Activated T-helper 9 cell treated with anti-CD3 and anti-CD28 coated beads, Interleukin-2, amount 50 U/mL, for 16 hours (primary cell): ENCODE measurements around the gene MED13L.

Experiments
- DNase-seq: peaks from one replicate; pipeline ENCODE4 v3.0.0-alpha.2; 2020; ENCODE audit warnings: low read depth

Gene MED13L

DNA sequence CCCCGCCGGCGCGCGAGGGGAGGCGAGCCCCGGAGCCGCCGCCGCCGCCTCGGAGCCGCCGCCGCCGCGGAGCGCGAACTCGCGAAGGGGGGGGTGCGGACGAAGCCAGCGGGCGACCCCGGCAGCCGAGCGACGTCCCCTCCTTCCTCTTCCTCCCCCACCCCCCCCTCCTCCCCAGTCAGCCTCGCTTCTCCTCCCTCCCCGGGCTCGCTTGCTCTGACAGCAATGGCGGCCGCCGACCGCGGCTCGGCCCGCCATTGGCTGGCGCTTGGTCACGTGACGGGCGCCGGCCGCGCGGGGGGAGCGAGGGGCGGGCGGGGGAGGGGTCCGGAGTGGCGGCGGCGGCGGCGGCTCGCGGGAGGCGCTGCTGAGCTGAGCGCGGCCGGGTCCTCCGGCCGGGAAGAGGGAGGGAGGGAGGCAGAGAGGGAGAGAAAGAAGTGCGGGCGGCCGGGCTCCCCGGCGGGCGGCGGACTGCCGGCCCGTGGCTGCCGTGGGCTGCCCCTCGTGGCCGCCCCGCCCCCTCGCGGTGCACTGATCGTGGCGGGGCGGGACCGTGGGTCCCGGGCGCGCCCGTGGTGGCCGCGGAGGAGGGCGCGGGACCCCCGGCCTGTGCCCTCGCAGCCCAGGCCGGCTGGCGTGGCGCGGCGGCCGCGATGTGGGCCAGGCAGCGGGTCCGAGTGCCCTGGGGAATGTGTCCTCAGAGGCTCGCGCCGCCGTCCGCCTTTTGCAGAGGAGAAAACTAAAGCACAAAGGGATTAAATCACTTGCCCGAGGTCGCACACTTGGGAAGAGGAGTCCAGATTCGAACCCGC is at the start of gene MED13L:
Gene MED13L (minus strand): TSS at position 227 of the 812 bp plus-strand sequence. CDS start 562 bp downstream, outside the sequence.
- peak; percentile 83 for DNase-seq

DNA sequence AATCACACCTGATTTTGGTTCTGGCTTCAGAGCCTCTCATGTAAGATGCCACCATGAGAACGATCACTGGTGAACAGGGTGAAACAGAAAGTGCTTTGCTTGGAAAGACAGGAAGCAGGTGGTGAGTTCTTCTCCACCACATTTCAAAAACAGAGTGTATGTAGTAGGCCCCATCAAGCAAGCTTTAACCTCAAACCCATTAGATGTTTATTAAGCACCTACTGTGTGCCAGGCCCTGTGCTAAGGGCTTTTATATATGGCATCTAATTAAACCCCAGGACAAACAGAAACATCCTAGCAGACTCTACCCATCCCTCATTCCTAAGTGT is 47.8 kb upstream of the MED13L start:
- no peak for DNase-seq

DNA sequence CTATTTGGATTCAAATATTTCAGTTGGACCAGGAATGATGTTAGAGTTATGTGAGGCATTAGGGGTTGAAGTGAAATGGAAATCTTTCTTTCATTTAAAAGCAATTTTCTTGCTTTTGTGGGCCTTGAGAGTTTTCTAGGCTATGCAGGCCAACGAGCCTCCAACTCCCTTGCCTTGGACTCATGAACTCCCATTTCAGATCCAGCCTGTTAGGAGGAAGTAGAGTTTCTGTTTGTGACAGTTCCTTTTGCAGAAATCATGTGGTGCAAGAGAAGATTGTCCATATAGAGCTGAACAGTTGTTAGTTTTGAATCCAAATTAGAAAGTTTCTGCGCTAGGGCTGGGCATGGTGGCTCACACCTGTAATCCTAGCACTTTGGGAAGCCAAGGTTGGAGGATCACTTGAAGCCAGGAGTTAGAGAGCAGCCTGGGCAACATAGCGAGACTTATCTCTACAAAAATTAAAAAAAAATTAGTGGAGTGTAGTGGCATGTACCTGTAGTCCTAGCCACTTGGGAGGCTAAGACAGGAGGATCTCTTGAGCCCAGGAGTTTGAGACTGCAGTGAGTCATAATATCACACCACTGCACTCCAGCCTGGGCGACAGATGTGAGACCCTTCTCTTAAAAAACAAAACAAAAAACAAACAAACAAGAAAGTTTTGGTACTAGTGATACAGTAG is 47.3 kb upstream of the MED13L start:
- no peak for DNase-seq

DNA sequence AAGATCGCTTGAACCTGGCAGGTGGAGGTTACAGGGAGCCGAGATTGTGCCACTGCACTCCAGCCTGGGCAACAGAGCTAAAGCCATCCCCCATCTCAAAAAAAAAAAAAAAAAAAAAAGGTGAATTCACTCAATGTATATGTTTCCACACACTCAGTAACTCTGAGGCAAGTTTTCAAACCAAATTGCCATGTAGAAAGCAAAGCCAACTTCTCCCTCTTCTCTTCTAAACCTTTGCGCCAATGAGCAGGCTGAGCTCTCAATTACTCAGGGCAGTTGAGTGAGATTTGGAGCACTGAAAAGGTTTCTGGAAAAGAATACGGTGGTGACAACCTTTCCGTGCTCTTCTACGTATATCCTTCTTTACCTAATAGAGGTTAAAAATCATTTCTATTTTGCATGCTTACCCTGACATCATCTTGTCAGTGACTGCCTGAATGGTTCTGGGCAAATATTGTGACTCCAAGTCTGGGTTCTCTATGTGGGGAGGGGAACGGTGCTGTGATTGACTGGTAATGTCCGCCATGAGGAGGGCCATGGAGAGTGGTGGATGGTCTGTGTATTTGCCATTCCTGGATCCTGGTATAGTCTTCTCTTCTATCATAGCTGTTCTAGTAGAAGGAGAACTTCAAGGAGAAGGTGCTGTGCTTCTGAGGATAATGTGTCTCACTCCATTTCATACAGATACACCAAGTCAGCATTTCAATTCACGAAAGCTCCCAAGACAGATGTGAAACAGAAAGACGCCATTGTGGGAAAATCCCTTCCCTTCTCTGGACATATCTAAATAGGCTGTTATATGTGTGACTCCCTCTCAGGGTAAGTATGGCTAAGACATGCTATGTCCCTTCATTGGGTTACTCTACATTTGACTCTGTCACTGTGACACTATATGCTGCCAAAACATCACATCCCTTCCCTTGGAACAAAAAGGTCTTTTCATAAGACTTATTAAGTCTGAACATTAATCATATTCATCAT is 46.2 kb upstream of the MED13L start:
- no peak for DNase-seq

DNA sequence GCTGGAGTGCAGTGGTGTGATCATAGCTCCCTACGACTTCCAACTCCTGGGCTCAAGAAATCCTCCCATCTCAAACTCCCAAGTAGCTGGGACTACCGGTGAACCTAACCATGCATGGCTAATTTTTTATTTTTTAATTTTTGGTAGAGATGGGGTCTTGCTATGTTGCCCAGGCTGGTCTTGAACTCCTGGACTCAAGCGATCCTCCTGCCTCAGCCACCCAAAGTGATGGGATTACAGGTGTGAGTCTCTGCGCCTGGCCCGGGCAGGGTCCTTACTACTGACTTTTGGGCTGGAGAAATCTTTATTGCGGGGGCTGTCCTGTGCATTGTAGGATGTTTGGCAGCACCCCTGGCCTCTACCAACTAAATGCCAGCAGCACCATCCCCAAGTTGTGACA is 44.4 kb upstream of the MED13L start:
- DNase-seq, result no peak

DNA sequence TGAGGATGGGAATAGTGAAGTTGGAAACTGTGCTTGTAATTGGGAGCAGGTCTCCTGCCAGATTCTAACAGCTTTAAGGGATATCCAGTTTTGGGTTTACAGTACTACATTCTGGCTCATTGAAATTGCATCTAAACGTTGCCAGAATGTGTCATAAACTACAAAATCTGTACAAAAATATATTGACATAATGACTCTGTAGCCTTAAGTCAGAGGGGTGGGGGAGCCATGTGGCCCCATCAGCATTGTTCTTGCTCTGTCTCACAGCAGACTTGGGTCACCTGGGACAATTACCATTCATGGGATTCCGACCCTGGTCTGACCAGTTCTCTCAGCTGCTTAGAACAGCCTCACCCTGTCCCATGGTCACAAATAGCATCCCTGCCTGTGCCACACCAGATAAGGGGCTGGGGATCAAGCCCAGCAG is 43.3 kb upstream of the MED13L start:
- DNase-seq, result no peak

DNA sequence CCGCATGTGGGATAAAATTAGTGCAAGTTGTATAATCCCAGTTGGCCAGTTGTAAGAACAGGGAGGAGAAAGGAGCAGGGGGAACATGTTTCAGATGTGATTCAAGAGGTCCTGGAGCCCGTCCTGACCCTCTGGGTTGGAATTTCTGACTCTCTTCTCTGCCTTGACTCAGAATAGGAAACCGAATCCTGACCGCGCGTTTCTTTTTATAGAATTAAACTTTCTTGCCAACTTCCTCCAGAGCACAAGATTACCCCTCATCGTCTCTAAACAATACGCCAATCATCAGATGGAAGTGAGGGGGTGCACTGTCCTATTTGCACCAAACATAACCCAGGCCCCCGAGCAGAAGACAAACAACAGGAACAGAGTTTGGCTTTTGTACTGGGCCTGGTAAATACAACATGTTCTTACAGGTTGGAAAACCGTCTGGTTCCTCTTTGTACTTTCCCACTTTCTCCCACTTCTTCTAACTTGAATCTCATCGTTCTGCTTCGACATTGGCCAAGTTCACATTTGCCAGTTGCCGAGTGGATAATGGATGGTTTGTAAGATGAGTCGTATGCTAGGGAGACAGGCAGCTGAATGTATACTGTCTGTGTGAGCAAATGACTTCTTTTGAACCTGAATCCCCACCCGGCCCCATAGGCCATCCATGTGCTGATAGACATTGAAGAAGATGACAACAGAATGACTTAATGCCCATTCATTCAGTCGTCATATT is 42.6 kb upstream of the MED13L start:
- no peak for DNase-seq

DNA sequence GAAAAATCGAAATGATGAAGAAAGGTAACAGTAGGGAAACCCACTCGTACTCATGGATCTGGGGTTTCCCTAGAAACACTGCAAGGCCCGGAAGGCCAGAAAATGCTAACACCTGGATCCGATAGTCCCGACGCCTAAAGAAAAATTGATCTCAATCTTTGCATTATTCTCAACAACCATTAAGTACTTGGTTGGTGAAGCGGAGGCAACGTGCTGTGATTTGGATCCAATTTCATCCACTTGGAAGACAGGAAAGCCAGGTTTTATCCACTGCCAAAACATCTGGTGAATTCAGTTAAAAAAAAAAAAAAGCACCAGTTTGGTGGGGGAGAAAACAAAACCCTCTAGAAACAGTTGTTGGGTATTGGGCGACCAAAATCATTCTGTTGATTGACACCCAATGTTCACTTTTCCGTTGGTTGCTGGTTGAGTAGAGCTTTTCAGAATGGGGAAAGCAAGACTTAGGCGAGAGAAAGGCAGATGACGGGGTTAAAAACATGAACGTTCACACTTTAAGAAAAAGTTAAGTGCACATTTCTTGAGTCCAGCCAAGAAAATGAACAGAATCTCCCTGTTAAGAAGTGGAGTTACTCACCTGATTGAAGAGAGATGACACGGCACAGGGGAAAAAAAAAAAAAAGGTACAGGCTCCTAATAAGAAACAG is 41.9 kb upstream of the MED13L start:
- no peak for DNase-seq

DNA sequence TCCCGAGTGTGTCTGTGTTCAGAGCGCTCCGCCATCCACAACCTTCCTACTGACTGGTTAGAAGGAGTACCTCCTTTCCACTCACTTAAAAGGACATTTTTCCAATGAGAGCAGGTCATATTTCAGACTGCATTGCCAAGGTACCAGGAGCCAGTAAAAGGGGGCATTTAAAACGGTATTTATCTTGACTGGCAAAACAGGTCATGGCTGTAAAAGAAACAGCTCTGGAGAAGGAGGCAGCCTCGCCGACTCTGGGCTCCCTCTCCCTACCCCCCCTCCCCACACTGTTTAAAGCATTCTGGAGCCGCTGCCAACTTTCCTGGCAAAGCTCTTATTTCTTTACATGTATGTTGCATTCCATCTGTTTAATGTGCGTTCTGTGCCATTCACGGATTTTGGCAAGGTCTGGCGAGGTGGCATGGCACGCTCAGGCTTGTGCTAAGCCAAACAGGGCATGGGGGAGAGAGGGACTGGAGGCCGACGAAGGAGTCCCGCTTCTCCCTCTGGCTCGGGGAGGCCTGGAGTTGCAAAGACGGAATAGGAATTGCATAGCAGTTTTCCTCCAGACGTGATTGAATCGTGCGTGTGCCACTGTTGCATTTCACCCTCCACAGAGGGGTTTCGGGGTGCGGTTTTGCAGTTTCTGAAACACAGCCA is 41.2 kb upstream of the MED13L start:
- no peak for DNase-seq

DNA sequence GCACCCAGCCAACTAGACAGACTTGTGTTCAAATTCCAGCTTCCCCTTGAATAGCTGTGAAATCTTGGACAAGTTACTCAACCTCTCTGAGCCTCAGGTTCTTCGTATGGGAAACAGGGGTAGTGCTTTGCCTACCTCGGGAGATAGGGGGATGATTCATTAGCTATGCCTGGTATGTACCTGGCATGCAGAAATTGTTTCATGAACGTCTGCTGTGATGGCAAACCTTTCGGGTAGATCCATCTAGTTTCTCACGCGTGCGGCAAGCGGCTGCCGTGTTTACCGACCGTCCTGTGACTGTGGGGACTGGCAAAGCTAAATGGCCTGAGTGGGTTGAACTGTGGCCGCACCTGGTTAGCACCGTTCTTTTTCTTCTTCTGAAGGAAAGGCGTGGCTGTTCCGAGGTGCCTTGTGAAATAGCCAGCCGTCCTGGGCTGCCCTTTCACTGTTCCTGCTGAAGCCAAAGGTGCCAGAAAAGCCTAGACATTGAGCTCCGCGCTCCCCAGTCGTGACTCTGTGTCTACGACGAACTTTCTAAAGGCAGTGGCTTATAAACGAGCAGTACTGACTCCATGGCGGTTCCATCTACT is 40.6 kb upstream of the MED13L start:
- DNase-seq, result no peak

DNA sequence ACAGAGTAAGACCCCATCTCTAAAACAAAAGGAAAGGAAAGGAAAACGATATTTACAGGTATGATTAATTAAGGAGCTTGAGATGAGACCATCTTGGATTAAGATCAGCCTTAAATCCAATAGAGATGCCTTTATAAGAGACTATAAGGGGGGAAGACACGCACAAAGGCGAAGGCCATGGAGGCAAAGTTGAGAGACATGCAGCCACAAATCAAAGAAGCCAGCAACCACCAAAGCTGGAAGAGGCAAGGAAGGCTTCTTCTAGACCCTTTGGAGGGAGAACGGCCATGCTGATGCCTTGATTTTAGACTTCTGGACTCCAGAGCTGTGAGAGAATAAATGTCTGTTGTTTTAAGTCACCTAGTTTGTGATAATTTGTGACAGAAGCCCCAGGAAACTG is 39.6 kb upstream of the MED13L start:
- DNase-seq, result no peak

DNA sequence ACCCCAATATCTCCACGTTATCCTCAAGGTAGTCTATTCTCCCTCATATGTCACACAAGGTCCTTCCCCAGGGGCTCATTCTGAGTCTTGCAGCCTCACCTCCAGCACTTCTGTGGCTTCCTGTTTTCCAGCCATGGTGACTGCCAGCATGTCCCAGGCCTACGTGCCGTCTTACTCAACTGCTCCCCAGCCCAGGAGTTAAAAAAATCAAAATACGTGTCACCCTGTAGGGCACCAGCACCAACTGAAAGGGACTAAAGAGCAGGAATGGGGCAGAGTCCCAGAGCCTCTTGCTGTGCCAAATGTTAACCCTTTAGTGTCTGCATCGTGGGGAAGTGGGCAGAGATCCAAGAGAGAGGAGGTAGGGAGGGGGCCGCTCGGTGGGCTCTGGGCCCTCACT is 37.0 kb upstream of the MED13L start:
- no peak for DNase-seq

DNA sequence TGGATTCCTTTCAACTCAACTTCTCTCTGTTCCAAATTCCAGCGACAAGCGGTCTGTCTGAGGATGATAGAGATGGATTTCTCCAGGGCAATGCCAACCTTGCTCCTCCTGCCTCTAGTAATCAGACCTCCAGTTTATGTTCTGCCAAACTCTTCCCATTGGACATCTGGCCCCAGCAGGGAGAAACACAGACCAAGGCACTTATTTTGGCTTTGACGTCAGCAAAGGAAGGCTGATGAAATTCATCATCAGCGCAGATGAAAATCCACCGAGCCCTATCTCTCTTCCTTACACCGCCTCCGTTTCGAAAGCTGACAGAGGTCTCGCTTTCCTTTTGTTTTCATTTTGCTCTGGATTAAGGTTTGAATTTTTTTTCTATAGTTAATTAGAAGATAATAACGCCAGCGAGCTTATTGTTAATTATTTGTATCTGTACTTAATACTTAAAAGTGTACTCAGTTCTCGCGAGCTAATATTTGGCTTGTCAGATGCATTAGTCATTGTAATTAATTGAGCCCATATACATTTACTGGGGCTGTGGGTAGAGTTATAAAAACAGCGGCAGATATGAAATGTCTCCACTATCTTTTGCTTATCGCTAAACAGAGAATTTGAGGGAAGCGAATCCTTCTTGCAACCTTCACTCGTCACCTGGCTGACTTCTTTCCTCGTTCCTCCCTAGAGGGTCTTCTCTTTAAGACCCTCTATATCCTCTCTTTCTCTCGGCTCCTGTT is 35.9 kb upstream of the MED13L start:
- no peak for DNase-seq

DNA sequence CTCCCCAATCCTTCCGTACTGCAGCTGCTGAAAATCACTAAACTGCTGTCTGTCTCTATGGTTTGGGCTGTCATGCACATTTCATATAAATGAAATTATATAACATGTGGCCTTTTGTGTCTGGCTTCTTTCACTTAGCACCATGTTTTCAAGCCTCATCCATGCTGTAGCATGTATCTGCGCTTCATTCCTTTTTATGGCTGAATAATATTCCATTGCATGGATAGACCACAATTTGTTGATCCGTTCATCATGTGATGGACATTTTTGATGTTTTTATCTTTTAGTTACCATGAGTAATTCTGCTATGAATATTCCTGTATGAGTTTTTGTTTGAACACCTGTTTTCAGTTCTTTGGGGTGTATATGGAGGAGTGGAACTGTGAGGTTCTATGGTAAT is 32.6 kb upstream of the MED13L start:
- DNase-seq, result no peak

DNA sequence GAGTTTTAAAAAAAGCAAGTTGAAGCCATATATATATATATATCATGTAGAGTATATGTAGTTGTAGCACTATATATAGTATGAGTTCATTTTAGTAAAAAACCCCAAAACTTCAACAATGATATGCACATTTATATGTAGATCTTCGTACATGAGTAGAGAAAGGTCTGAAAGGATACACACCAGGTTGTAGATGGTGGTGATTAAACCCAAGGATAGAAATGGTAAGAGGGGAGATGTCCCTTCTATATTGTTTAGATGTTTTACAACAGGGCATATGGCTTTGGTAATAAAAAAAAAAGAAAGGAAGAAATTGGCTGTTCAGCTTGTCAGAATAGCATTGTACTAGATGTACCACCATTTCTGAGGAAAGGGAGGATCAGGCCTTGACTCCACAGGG is 31.9 kb upstream of the MED13L start:
- no peak for DNase-seq

DNA sequence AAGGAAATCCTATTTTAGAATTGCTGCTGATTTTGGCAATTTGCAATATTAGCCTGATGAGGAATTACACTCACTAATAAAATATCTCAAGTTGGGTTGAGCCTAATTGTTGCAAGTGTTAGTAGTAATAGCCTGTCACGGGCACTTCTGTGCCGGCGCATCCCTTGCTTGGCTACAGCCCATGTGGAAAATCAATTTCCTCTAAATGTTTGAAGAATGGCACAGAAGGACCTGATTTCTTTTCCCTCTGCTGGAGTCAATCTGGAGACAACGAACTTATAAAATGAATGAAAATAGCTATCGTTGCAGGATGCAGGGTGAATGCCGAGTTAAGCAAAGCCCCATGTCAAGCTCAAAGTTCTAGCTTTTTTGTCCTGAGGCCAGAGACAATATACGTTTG is 31.2 kb upstream of the MED13L start:
- DNase-seq, result no peak

DNA sequence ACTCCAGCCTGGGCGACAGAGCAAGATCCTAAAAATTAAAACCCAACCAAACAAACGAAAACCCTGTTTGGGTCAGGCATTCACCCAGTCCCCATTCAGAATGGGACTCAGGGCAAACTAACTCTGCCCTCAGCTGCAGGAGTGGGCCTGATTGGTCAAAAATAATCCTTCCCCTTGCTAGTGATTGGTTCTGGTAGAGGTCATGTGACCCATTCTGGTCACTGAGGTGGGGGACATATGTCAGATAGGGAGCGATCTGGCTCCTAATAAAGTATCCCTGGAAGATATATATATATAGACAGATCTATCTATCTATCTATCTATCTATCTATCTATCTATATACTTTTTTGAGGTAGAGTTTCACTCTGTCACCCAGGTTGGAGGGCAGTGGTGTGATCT is 29.5 kb upstream of the MED13L start:
- no peak for DNase-seq

DNA sequence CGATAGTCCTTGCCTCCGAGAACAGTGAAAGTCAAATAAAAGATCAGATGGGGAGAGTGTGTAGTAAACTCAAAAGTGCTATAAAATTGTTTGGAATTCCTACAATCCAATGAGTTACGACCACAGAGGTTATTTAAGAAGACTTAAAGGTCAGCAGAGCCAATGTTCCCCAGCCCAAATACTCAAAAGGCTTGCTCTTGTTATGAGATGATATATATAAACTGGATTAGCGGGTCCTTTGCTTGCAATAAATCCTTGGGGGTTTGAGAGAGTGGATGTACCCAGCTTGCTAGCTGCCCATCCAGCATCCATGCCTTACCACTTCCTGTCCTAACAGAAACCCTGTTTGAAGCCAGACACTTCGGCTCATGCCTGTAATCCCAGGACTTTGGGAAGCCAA is 29.0 kb upstream of the MED13L start:
- no peak for DNase-seq

DNA sequence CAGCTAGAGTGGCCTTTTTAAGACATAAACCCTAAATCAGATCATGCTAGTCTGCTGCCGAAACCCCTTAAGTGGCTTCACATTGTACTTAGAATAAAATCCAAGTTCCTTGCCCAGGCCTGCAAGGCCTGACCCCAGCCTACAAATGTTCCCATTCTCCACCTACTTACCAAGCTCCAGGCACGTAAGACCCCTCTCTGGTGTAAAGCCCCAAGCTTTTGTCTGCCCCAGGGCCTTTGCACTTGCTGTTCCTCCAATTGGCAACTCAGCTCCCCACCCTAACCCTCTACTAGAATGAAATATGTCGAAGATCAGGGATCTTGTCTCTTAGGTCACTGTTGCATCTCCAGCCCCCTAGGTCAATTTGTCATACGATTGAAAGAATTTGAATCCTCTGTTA is 27.1 kb upstream of the MED13L start:
- no peak for DNase-seq

DNA sequence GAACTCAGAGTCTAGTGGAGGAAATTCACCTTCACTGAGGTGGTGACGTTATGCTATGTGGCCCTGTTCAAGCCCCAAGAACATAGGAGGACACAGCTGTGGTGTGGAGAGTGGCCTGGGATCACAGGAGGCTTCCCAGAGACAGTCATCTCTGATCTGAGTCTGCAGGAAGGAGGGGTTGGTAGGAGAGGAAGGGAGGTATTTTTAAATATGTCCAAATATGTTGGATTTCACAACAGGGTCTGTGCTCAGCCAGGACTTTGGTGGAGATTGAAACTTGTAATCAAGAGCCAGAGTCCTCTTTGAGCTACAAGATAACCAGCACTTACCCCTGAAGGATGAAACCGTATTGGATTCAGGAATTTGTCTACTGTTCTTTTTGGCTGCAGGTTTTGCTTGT is 26.4 kb upstream of the MED13L start:
- no peak for DNase-seq
